B cell (primary cell): Measurements from ENCODE around the gene ULBP1. TPM values are rescaled to one million over a fixed set of nuclear protein-coding genes. Genes with fewer than 3 reads are reported as not detected.

Experiments used
- ATAC-seq: fragments of 200-7000 bp; cut with Tn5 transposase; one replicate; pipeline ENCODE4 v1.10.0; 2021; ENCODE audit warnings: low read depth, mild to moderate bottlenecking, moderate number of reproducible peaks, moderate library complexity
- CTCF ChIA-PET: fragments of 350-600 bp; sonication (Branson Sonifier 250); formaldehyde crosslinking; loops from one replicate; lab custom pipeline; 2021; ENCODE audit warnings: antibody characterized with exemption, inconsistent platforms; lab: Charles Lee
- POLR2A ChIA-PET: fragments of 350-600 bp; sonication (Branson Sonifier 250); formaldehyde crosslinking; loops from one replicate; lab custom pipeline; 2021; ENCODE audit warnings: antibody characterized with exemption; lab: Charles Lee
- DNase-seq: peaks from one replicate; pipeline ENCODE4 v3.0.0; 2013
- H2AFZ ChIP-seq: 2 replicates; pipeline ENCODE4 v1.6.1; 2012; ENCODE audit warnings: mild to moderate bottlenecking, low read depth, low read length; ENCODE audit not compliant: insufficient read depth, poor library complexity, severe bottlenecking
- H3K27ac ChIP-seq, 2 donors: 1 replicate in 1 of 2; 2 replicates in 1 of 2; pipeline ENCODE4 v1.5.1; 2012 to 2013; ENCODE audit warnings: low read length in 2 of 2, mild to moderate bottlenecking in 2 of 2, moderate library complexity in 1 of 2
- H3K27me3 ChIP-seq, 4 experiments: fragments of 200-600 bp in 1 of 4; sonication (generic) in 1 of 4; replicated peaks in 1 of 4; 1 replicate in 2 of 4; 2 replicates in 2 of 4; pipeline versions ENCODE4 v1.6.1 to v1.7.0; 2013 to 2016; ENCODE audit warnings: low read length in 3 of 4, mild to moderate bottlenecking in 2 of 4, mixed read lengths in 1 of 4, moderate library complexity in 1 of 4; ENCODE audit not compliant: insufficient read depth in 4 of 4, control insufficient read depth in 3 of 4; ENCODE audit errors: control extremely low read depth in 1 of 4
- H3K36me3 ChIP-seq, 2 experiments: replicated peaks in 1 of 2; 1 replicate in 1 of 2; 2 replicates in 1 of 2; pipeline versions ENCODE4 v1.6.1 to v1.7.1; 2013; ENCODE audit warnings: low read length in 1 of 2; ENCODE audit not compliant: insufficient read depth in 2 of 2, control insufficient read depth in 1 of 2; ENCODE audit errors: control extremely low read depth in 1 of 2, extremely low read depth in 1 of 2
- H3K4me1 ChIP-seq, 2 donors: fragments of 200-600 bp in 1 of 2; sonication (generic) in 1 of 2; 1 replicate in 1 of 2; 2 replicates in 1 of 2; pipeline versions ENCODE4 v1.5.1 to v1.6.1; 2013 to 2017; ENCODE audit warnings: low read length in 2 of 2; ENCODE audit not compliant: control insufficient read depth in 2 of 2, insufficient read depth in 2 of 2
- H3K4me2 ChIP-seq: replicated peaks from 2 replicates; pipeline ENCODE3; 2012; ENCODE audit warnings: mild to moderate bottlenecking, low read depth, low read length; ENCODE audit not compliant: poor library complexity, severe bottlenecking
- H3K4me3 ChIP-seq, 5 experiments: fragments of 200-600 bp in 1 of 5; sonication (generic) in 1 of 5; 1 replicate in 3 of 5; 2 replicates in 2 of 5; pipeline versions ENCODE4 v1.5.1 to v1.7.0; 2011 to 2016; ENCODE audit warnings: low read length in 4 of 5, mild to moderate bottlenecking in 4 of 5, low read depth in 2 of 5, control low read depth in 1 of 5, moderate library complexity in 1 of 5; ENCODE audit not compliant: insufficient read depth in 1 of 5; ENCODE audit errors: control extremely low read depth in 1 of 5, extremely low read depth in 1 of 5
- H3K79me2 ChIP-seq: fragments of 200-600 bp; sonication (generic); one replicate; pipeline ENCODE4 v1.6.0; 2016; ENCODE audit warnings: low read length; ENCODE audit not compliant: control insufficient read depth, insufficient read depth
- H3K9ac ChIP-seq: fragments of 200-600 bp; sonication (generic); 2 replicates; pipeline ENCODE4 v1.6.1; 2017; ENCODE audit warnings: mild to moderate bottlenecking, low read length, moderate library complexity
- H3K9me3 ChIP-seq, 3 donors: one replicate each; pipeline versions ENCODE4 v1.6.1 to v1.7.1; 2013; ENCODE audit warnings: low read length in 2 of 3; ENCODE audit not compliant: control insufficient read depth in 2 of 3, insufficient read depth in 1 of 3; ENCODE audit errors: control extremely low read depth in 1 of 3
- H4K20me1 ChIP-seq: 2 replicates; pipeline ENCODE4 v1.6.0; 2012; ENCODE audit warnings: mild to moderate bottlenecking, low read length; ENCODE audit not compliant: insufficient read depth, control insufficient read depth, poor library complexity, severe bottlenecking
- H3K27ac Mint-ChIP-seq: one replicate; pipeline ENCODE4 v1.8.0; 2021; ENCODE audit warnings: mixed read lengths
- H3K27me3 Mint-ChIP-seq: one replicate; pipeline ENCODE4 v1.8.0; 2021; ENCODE audit warnings: mixed read lengths
- H3K4me1 Mint-ChIP-seq: one replicate; pipeline ENCODE4 v1.8.0; 2021; ENCODE audit warnings: mixed read lengths
- H3K4me3 Mint-ChIP-seq: one replicate; pipeline ENCODE4 v1.8.0; 2021; ENCODE audit warnings: mixed read lengths
- H3K9me3 Mint-ChIP-seq: one replicate; pipeline ENCODE4 v1.8.0; 2022; ENCODE audit warnings: mixed read lengths; ENCODE audit not compliant: insufficient read depth
- CTCF ChIP-seq: fragments of 200-600 bp; IDR thresholded peaks from one replicate; pipeline ENCODE4 v1.8.0; 2022; ENCODE audit warnings: antibody characterized with exemption, mild to moderate bottlenecking
- EZH2 ChIP-seq: IDR thresholded peaks from 2 replicates; pipeline ENCODE4 v1.6.1; 2012; ENCODE audit warnings: borderline replicate concordance, low read depth, mild to moderate bottlenecking, moderate library complexity, low read length; ENCODE audit not compliant: insufficient read depth, poor library complexity, severe bottlenecking
- WGBS: methylation state at CpG from one replicate; pipeline ENCODE4 v1.1.5; 2013; ENCODE audit warnings: missing lambda C conversion rate; ENCODE audit not compliant: insufficient coverage; 5-methylcytosine and 5-hydroxymethylcytosine counted together
- intact Hi-C: fragments of 100-400 bp; cut with micrococcal nuclease; formaldehyde crosslinking; loops from one replicate; pipeline ENCODE4 v1.10.0; 2022
- polyA plus RNA-seq: library from polyadenylated mRNA; depleted of rRNA; stranded (reverse); fragments of >200 nt; gene quantifications from 2 replicates; pipeline ENCODE4 v1.2.3, GENCODE V29; 2012
- total RNA-seq, 2 donors: library from RNA; stranded (reverse); fragments of 120-200 nt in 1 of 2; gene quantifications; 1 replicate in 1 of 2; 2 replicates in 1 of 2; pipeline versions ENCODE4 v1.2.3 to v1.2.4, GENCODE V29; 2013 to 2022

ULBP1 gene
- total and polyA plus RNA-seq, 2 donors (not counting 1 experiment from before 2014, with no cell fraction given) = 0.04 to 0.12 TPM

DNA sequence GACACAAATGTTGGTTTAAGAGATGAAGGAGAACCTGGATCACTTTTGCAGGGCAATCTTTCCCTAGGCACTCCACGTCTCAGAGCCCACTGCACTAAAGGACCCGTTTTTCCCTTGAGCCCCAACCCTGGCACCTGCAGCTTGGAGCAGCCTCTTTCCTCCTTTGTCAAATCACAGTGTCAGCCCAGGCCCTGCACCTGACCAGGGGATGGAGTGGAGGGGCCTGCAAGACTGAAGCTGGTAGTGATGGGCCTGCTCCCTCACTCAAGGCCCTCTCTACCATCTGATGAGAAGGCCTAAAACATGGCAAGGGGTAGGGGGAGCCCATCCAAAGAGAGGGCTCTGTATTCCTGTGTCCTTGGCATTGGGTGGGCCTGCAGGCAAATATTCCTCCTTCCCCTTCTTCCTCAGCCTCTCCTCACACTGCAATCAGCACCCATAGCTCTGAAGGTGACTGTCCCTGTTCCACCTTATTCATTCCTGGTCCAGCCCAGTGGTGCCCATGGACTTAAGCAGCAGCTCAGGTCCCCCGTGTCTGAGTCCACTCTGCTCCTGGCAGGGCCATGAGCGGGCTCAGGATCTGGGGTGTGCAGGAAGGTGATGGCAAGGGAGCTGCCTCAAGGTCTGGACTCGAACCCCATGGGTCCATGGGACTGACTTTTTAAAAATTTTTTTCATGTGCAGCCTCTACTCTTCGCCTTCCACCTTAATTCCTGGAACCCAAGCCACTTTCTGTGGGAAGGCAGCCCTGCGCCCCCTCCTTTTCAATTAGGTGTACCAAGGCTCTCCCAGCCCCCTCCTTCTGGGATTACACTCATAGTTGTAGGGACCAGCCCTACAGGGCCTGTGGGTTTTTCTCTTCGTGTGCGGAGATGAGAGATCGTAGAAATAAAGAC lies 47.5 kb upstream of the ULBP1 start:
- Histone ChIP-seq H3K36me3 (no peaks in the 10 kb centered on the region), H3K27me3 (peaks cover 0 to 27% (median 0%) of the 10 kb centered on the region in 4 experiments), H3K4me2 (no peak overlapping the region), H3K4me3 (no peak overlapping the region), H4K20me1 (no peaks in the 10 kb centered on the region), H3K79me2 (no peaks in the 10 kb centered on the region), H3K4me1 (no peaks in the 10 kb centered on the region), H2AFZ (no peak overlapping the region), H3K27ac (no peak overlapping the region), H3K9me3 (no peaks in the 10 kb centered on the region), H3K9ac (no peak overlapping the region)
- Mint-ChIP-seq H3K4me1 (no peaks in the 10 kb centered on the region), H3K9me3 (no peaks in the 10 kb centered on the region), H3K27me3 (peaks cover 53% of the 10 kb centered on the region), H3K4me3 (no peak overlapping the region), H3K27ac (no peak overlapping the region)
- ChIA-PET CTCF (no interaction called here), POLR2A (no interaction called here)
- ATAC-seq (no peak), DNase-seq (no peak)
- TF ChIP-seq CTCF (no peak), EZH2 (no peak)
- intact Hi-C loops = no loop called here
- WGBS = 90% methylated on average over 8 of the region's 10 CpGs

GRCh38 chr6:149917679-149918078 lies 46.1 kb upstream of the ULBP1 start:
- Mint-ChIP-seq H3K4me3 (no peak overlapping the region), H3K9me3 (no peaks in the 10 kb centered on the region), H3K4me1 (peaks cover 7% of the 10 kb centered on the region), H3K27me3 (peaks cover 59% of the 10 kb centered on the region), H3K27ac (no peak overlapping the region)
- no peak overlapping the region for H3K27ac ChIP-seq
- no peak overlapping the region for H3K4me2 ChIP-seq
- intact Hi-C loops = no loop called here
- WGBS = 100% methylated on average over 1 of the region's 2 CpGs
- peaks cover 0 to 10% (median 0%) of the 10 kb centered on the region in 3 donors for H3K9me3 ChIP-seq
- no peaks in the 10 kb centered on the region for H3K79me2 ChIP-seq
- no peak for TF ChIP-seq EZH2
- TF ChIP-seq CTCF = no peak
- H3K9ac ChIP-seq = no peak overlapping the region
- peaks cover 0 to 41% (median 7%) of the 10 kb centered on the region in 4 experiments for H3K27me3 ChIP-seq
- H3K36me3 ChIP-seq = no peaks in the 10 kb centered on the region
- no peak overlapping the region for H2AFZ ChIP-seq
- peaks cover 4 to 5% of the 10 kb centered on the region in 2 donors for H3K4me1 ChIP-seq
- DNase-seq (no peak), ATAC-seq (no peak)
- ChIA-PET POLR2A (no interaction called here), CTCF (no interaction called here)
- no peaks in the 10 kb centered on the region for H4K20me1 ChIP-seq
- no peak overlapping the region for H3K4me3 ChIP-seq
